ENCODE results near the gene ACADS. TPM values are rescaled to one million over a fixed set of nuclear protein-coding genes. Genes with fewer than 3 reads are reported as not detected.

Gene ACADS
- total and polyA plus RNA-seq, 2 of the 8 experiments (the other 6 are each of a cell fraction or from before 2014, with no cell fraction given), result 4.9 to 7.5 TPM

GRCh38 chr12:120719072-120719471 lies 6.6 kb upstream of the ACADS start:
- no peak for FAIRE-seq

More at GRCh38 chr12:120719072-120719471, 6.6 kb upstream of the ACADS start:
- no peaks in the 10 kb centered on the region for H3K23me2 ChIP-seq (ENCODE audit: low read depth, low read length)
- no peaks in the 10 kb centered on the region for H3K4me1 ChIP-seq (replicated peaks in 1 of 4; ENCODE audit: control insufficient read depth in 3 of 4, insufficient read depth in 4 of 4, low read length in 3 of 4)
- TF ChIP-seq SP1 (IDR thresholded peaks at IDR 0.05; ENCODE audit: low read depth, low read length), result no peak
- TF ChIP-seq TAF1 (IDR thresholded peaks at IDR 0.05; ENCODE audit: low read depth, low read length), result no peak
- no peak for TF ChIP-seq CBX8 (IDR thresholded peaks at IDR 0.05; ENCODE audit: borderline replicate concordance, low read depth, low read length)
- CTCF ChIA-PET (ENCODE audit: partially characterized antibody), result interaction anchor here (2.2 kb wide), 1 partner anchor 70 kb away, joined by 9 read pairs; no protein-coding TSS in a partner anchor
- no peak overlapping the region for H2BK120ac ChIP-seq (replicated peaks; ENCODE audit: low read depth, low read length)
- H3K79me1 ChIP-seq (ENCODE audit: low read depth, low read length), result 0 out of 2 replicates have a peak, but pooled peaks cover 5% of the 10 kb centered on the region
- no peak overlapping the region for H3K4ac ChIP-seq (replicated peaks; ENCODE audit: insufficient read length, low read depth, low read length)
- WGBS, 2 experiments (ENCODE audit: extremely low coverage in 1 of 2, insufficient coverage in 1 of 2, insufficient read length in 1 of 2, insufficient replicate concordance in 2 of 2, low coverage in 1 of 2, low lambda C conversion rate in 2 of 2, missing lambda C conversion rate in 1 of 2), result 84% methylated on average over 2 of the region's 2 CpGs; no CpG with 5 or more reads in 1 of the 2 experiments
- H4K5ac ChIP-seq (ENCODE audit: insufficient read length, low read depth, low read length), result no peak overlapping the region
- no peak overlapping the region for H2BK12ac ChIP-seq (ENCODE audit: low read depth, low read length)
- no peak overlapping the region for H2AFZ ChIP-seq (ENCODE audit: low read length)
- H3K14ac ChIP-seq (ENCODE audit: insufficient read length), result no peak overlapping the region
- H3K27ac ChIP-seq (ENCODE audit: low read depth, low read length), result no peak overlapping the region
- no peak overlapping the region for H3K56ac ChIP-seq (replicated peaks; ENCODE audit: insufficient read length, low read depth, low read length)
- H3K4me2 ChIP-seq (ENCODE audit: insufficient read depth in 1 of 2, low read depth in 2 of 2, low read length in 2 of 2), result no peak overlapping the region
- no peak overlapping the region for H3K9ac ChIP-seq (replicated peaks in 1 of 4; ENCODE audit: extremely low read depth in 1 of 4, low read depth in 3 of 4, low read length in 3 of 4)
- peaks cover 45 to 84% (median 74%) of the 10 kb centered on the region in 4 experiments for H3K36me3 ChIP-seq (ENCODE audit: control insufficient read depth in 2 of 4, insufficient read depth in 4 of 4, low read length in 3 of 4)
- no peak for DNase-seq (ENCODE audit: low read depth in 1 of 2, low spot score in 2 of 2)
- H4K20me1 ChIP-seq (replicated peaks in 1 of 2; ENCODE audit: control insufficient read depth in 1 of 2, insufficient read depth in 2 of 2, low read length in 2 of 2), result peaks cover under 1 to 8% of the 10 kb centered on the region in 2 experiments
- no peaks in the 10 kb centered on the region for H3K9me3 ChIP-seq (ENCODE audit: insufficient read depth in 2 of 2, low read depth in 1 of 2, low read length in 1 of 2)
- H4K91ac ChIP-seq (replicated peaks; ENCODE audit: insufficient read length, low read length), result no peak overlapping the region
- no peak overlapping the region for H3K18ac ChIP-seq (ENCODE audit: extremely low read depth, low read length)
- peaks cover 0 to 4% of the 10 kb centered on the region in 2 experiments; a peak in 1 of 4 replicates for H3K79me2 ChIP-seq (ENCODE audit: control insufficient read depth in 1 of 2, insufficient read depth in 2 of 2, low read length in 2 of 2)
- no peak overlapping the region for H2BK20ac ChIP-seq (ENCODE audit: low read length)
- H3K23ac ChIP-seq (ENCODE audit: insufficient read length), result no peak overlapping the region
- POLR2A ChIA-PET (ENCODE audit: partially characterized antibody), result no interaction called here
- no peak overlapping the region for H3K4me3 ChIP-seq (ENCODE audit: extremely low read depth in 1 of 4, insufficient read depth in 2 of 4, low read depth in 3 of 4, low read length in 4 of 4)
- no peak overlapping the region for H2BK15ac ChIP-seq (ENCODE audit: low read length)
- no peak overlapping the region for H2BK5ac ChIP-seq (ENCODE audit: low read depth, low read length)
- no peak overlapping the region for H2AK5ac ChIP-seq (ENCODE audit: low read depth, low read length)
- H3K27me3 ChIP-seq (replicated peaks in 1 of 4; ENCODE audit: control insufficient read depth in 3 of 4, extremely low read depth in 1 of 4, insufficient read depth in 3 of 4, low read length in 3 of 4), result no peaks in the 10 kb centered on the region
- H4K8ac ChIP-seq (ENCODE audit: extremely low read depth, insufficient read depth, low read length), result no peak overlapping the region
